Ovary (tissue), 9 donors: ENCODE data around the gene HTR3C. TPM values are rescaled to one million over a fixed set of nuclear protein-coding genes. Genes with fewer than 3 reads are reported as not detected.

ENCODE experiments used
- DNase-seq, 5 donors: peaks; one replicate each; pipeline ENCODE4 v3.0.0-alpha.2; 2019 to 2020
- H3K27ac ChIP-seq, 2 donors: fragments of 200-600 bp; one replicate each; pipeline versions ENCODE4 v1.5.1 to v1.8.0; 2019 to 2022
- H3K27me3 ChIP-seq: fragments of 200-600 bp; one replicate; pipeline ENCODE4 v1.8.0; 2022
- H3K36me3 ChIP-seq: fragments of 200-600 bp; sonication (generic); one replicate; pipeline ENCODE4 v1.5.1; 2019
- H3K4me1 ChIP-seq: one replicate; pipeline ENCODE4 v1.8.1; 2013; ENCODE audit warnings: mild to moderate bottlenecking, moderate library complexity; ENCODE audit not compliant: insufficient read depth
- H3K4me3 ChIP-seq: fragments of 200-600 bp; sonication (generic); one replicate; pipeline ENCODE4 v1.5.1; 2017
- H3K9me3 ChIP-seq, 2 donors: fragments of 200-600 bp in 1 of 2; sonication (generic) in 1 of 2; one replicate each; pipeline versions ENCODE4 v1.5.1 to v1.8.1; 2013 to 2019; ENCODE audit warnings: mild to moderate bottlenecking in 1 of 2, moderate library complexity in 1 of 2
- CTCF ChIP-seq, 3 donors: fragments of 450-650 bp in 2 of 3; fragments of 200-600 bp in 1 of 3; IDR thresholded peaks; one replicate each; pipeline versions ENCODE4 v1.5.1 to v1.8.0; 2016 to 2022; ENCODE audit warnings: antibody characterized with exemption in 3 of 3, mild to moderate bottlenecking in 1 of 3
- EP300 ChIP-seq: sonication (generic); formaldehyde crosslinking; IDR thresholded peaks from one replicate; pipeline ENCODE4 v1.6.1; 2017; ENCODE audit warnings: antibody characterized with exemption
- POLR2A ChIP-seq: fragments of 450-650 bp; IDR thresholded peaks from one replicate; pipeline ENCODE4 v1.6.1; 2017; ENCODE audit warnings: antibody characterized with exemption, mild to moderate bottlenecking, moderate library complexity
- WGBS, 3 donors: extraction: QIAGEN DNeasy Blood & Tissue Kit in 1 of 3; methylation state at CpG; one replicate each; pipeline versions ENCODE4 v1.1.5 to v1.1.7; 2013 to 2017; 5-methylcytosine and 5-hydroxymethylcytosine counted together
- intact Hi-C, 4 donors: fragments of 100-400 bp; cut with DNase I; formaldehyde crosslinking; loops; one replicate each; pipeline versions ENCODE4 v1.11.0 to v1.15.1; 2022 to 2023
- polyA plus RNA-seq, 2 donors: library from polyadenylated mRNA; stranded (reverse); fragments of 200-250 nt in 1 of 2; fragments of 350-450 nt in 1 of 2; fragmentation: Illumina TruSeq in 1 of 2; extraction: RNeasy Lipid Tissue Mini Kit (QIAGEN cat#74804) in 1 of 2; gene quantifications; one replicate each; pipeline ENCODE4 v1.2.3, GENCODE V29; 2013 to 2014
- total RNA-seq, 7 donors: library from RNA; depleted of rRNA in 2 of 7; stranded (reverse); fragments of >200 nt in 2 of 7; fragmentation: NEBNext Ultra II Directional in 3 of 7; extraction: Animal tissue kit (Norgen Biotek cat#: 25700) in 3 of 7; gene quantifications; one replicate each; pipeline versions ENCODE4 v1.1.0 to v1.2.4, GENCODE V29; 2016 to 2023
- donor health status: DM: no; HTN: no; CAD: no; lungs with moderate emphysema.
- donor health status: DM: no; HTN: no; CAD: no.
- donor health status: Bipolar disorder and iron deficiency.
- donor health status: DM: yes; HTN: yes; CAD: no.
- donor health status: DM: no; HTN: no; CAD: no.
- donor health status: DM: yes; HTN: yes; CAD: no.

HTR3C gene
- total and polyA plus RNA-seq, 9 donors = not detected

- H3K9me3 ChIP-seq = no peaks in the 10 kb centered on the region
- DNase-seq = no peak
- no peak overlapping the region for H3K4me3 ChIP-seq
- H3K4me1 ChIP-seq = no peaks in the 10 kb centered on the region
- 71 to 78% (median 73%) methylated on average over 1 of the region's 1 CpG for WGBS, 3 donors
- intact Hi-C loops = no loop called here
- TF ChIP-seq EP300 (no peak), POLR2A (no peak), CTCF (IDR thresholded peaks at IDR 0.05) (no peak)
- no peak overlapping the region for H3K27ac ChIP-seq
- no peaks in the 10 kb centered on the region for H3K27me3 ChIP-seq
- H3K36me3 ChIP-seq = no peaks in the 10 kb centered on the region
Measured at GRCh38 chr3:184042617-184043016, 10.2 kb upstream of the HTR3C start.

- no peaks in the 10 kb centered on the region for H3K27me3 ChIP-seq
- H3K4me1 ChIP-seq = no peaks in the 10 kb centered on the region
- no peaks in the 10 kb centered on the region for H3K9me3 ChIP-seq
- no peak overlapping the region for H3K27ac ChIP-seq
- 92 to 95% (median 94%) methylated on average over 5 of the region's 5 CpGs for WGBS, 3 donors
- TF ChIP-seq CTCF (IDR thresholded peaks at IDR 0.05) (no peak), POLR2A (no peak)
- no peak overlapping the region for H3K4me3 ChIP-seq
- intact Hi-C loops = no loop called here
- H3K36me3 ChIP-seq = no peaks in the 10 kb centered on the region
- DNase-seq = no peak
Measured at GRCh38 chr3:184045995-184046394, 6.9 kb upstream of the HTR3C start.

DNA sequence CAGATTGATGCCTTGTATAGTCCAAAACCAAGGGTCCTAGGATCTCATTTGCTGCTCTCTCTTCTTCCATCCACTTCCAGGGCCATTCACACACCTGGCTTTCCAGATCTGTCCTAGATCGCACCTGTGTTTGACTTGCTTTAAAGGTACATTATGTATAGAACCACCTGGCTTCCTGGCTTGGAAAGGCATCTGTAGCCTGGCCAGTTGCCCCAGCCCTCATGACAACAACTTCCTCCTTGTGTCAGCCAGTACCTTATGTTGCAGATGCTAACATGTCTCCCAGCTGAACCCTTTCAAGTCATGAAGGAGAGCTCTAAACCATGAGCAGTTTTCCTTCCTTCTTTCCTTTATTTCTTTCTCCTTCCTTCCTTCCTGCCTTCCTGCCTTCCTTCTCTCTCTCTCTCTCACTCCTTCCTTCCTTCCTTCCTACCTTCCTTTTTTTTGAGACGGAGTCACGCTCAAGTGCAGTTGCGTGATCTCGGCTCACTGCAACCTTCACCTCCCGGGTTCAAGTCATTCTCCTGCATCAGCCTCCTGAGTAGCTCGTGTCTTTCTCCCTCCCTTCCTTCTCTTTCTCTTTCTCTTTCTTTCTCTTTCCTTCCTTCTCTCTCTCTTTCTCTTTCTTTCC, 2.5 kb upstream of the HTR3C start:
- TF ChIP-seq CTCF (IDR thresholded peaks at IDR 0.05) = no peak
- TF ChIP-seq EP300 = no peak
- no peak for TF ChIP-seq POLR2A
- Histone ChIP-seq H3K4me1 (no peaks in the 10 kb centered on the region), H3K27me3 (no peaks in the 10 kb centered on the region), H3K36me3 (no peaks in the 10 kb centered on the region), H3K9me3 (no peaks in the 10 kb centered on the region), H3K4me3 (no peak overlapping the region), H3K27ac (no peak overlapping the region)
- DNase-seq = no peak
- 88 to 95% (median 92%) methylated on average over 7 of the region's 7 CpGs for WGBS, 3 donors
- intact Hi-C loops = no loop called here

GRCh38 chr3:184058029-184058428, 5.2 kb downstream of the HTR3C start:
- no peaks in the 10 kb centered on the region for H3K36me3 ChIP-seq
- no peaks in the 10 kb centered on the region for H3K4me1 ChIP-seq
- no peak overlapping the region for H3K27ac ChIP-seq
- no peak for DNase-seq
- no peak overlapping the region for H3K4me3 ChIP-seq
- 10 to 20% (median 10%) methylated on average over 9 of the region's 9 CpGs for WGBS, 3 donors
- H3K27me3 ChIP-seq = no peaks in the 10 kb centered on the region
- intact Hi-C loops = no loop called here
- H3K9me3 ChIP-seq = no peaks in the 10 kb centered on the region
- TF ChIP-seq EP300 = no peak
- TF ChIP-seq CTCF (IDR thresholded peaks at IDR 0.05) = no peak
- TF ChIP-seq POLR2A = no peak
